Measurements from ENCODE around the gene WWTR1. TPM values are rescaled to one million over a fixed set of nuclear protein-coding genes. Genes with fewer than 3 reads are reported as not detected.

The WWTR1 gene
- total RNA-seq, 4 donors from 2014 or later = 40.3 to 80.4 (median 67.6) TPM

DNA sequence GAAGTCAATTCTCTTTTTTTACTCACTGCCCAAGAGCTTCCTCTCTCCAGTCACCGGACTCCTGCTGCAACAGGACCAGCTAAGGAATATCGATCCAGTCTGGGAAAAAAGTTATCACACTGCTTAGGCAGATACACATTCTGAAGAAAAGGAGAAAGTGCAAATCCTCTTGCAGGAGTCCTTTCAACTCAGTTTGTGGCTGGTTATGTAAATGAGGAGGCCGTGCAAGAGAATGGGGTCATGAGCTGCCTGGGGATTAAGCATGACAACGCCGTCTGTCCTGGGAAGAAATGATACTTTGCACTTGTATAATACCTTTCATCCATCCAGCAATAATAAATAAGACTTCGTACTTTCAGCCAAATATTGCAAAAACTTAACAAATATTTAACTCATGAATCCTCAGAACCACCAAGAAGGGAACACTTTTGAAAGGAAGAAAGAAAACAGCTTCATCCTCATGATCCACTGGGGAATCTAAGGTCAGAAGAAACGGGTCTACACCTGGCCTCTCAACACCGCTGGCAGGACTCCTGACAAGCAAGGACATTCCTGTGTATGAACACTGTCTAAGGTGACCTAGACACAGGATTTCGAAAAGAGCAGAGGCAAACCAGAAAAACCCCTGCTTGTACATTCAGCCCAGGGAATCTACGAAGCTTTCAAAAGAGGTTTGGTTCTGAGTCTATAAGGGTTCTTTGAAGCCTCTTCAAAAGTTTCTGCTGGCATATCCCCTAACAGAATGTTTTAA, 13.1 kb upstream of the WWTR1 start:
- intact Hi-C loops (cut with DNase I; ENCODE audit: low total_unique reads) (no loop called here), in situ Hi-C loops (cut with MboI; ENCODE audit: low pct_ligation_motif_present in 1 of 4, low pct_unique_long_range_greater_than_20kb in 1 of 4, low sequenced_read_pairs in 3 of 4) (no loop called here)

DNA sequence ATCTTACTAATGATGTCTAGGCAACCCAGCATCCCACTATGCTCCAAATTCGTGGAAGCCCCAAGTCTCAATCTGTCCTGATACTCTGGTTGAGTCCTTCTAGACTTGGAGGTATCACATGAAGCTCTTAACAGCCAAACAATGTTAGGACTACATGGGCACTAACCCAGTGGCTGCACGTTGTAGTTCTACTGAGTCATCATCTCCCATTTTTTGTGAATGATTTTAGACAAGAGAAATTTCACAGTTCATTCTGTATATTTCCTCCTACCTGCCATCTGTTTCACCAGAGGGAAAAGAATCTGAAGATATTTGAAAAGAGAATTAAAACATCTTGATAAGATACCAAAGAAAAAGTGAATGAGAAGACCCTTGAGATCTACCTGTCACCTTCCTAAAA, 9.8 kb upstream of the WWTR1 start:
- intact Hi-C loops (cut with DNase I; ENCODE audit: low total_unique reads) = no loop called here
- TF ChIP-seq POLR2AphosphoS5 (IDR thresholded peaks at IDR 0.05) (no peak), POLR2A (IDR thresholded peaks at IDR 0.05) (no peak), CTCF (IDR thresholded peaks at IDR 0.05) (no peak), EP300 (IDR thresholded peaks at IDR 0.05; ENCODE audit: low read depth) (no peak)

More for the DNA sequence above, 13.1 kb upstream of the WWTR1 start:
- Histone ChIP-seq H3K27me3 (peaks cover 3% of the 10 kb centered on the region), H3K9me3 (no peaks in the 10 kb centered on the region), H3K4me3 (no peak overlapping the region), H3K4me1 (no peaks in the 10 kb centered on the region), H3K27ac (no peak overlapping the region), H3K36me3 (no peaks in the 10 kb centered on the region)
- 65 to 74% methylated on average over 5 to 10 of the region's 10 CpGs for WGBS, 2 donors (ENCODE audit: low coverage in 1 of 2)
- no peak for TF ChIP-seq POLR2AphosphoS5 (IDR thresholded peaks at IDR 0.05)
- no peak for TF ChIP-seq POLR2A (IDR thresholded peaks at IDR 0.05)
- no peak for TF ChIP-seq CTCF (IDR thresholded peaks at IDR 0.05)
- no peak for TF ChIP-seq EP300 (IDR thresholded peaks at IDR 0.05; ENCODE audit: low read depth)
- no peak for DNase-seq

DNA sequence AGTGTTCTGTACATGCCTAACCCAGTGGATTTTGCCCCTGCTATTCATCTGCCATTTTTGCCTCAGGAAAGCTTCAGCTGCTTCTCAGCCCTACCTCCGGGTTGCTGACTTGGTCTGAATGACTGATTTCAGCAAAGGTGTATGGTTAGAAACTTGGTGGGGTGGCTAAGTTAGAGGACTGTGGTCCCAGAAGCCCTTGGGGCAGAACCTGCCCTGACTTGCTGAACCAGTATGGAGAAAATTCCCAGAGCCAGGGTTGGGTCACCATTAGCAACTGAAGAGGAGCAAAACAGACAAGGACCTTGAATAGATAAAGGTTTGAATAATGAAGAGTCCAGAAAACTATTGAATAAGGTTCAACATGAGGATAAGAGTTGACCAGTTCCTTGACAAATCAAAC, 6.1 kb upstream of the WWTR1 start:
- H3K27ac ChIP-seq = no peak overlapping the region
- TF ChIP-seq CTCF (IDR thresholded peaks at IDR 0.05) (no peak), POLR2AphosphoS5 (IDR thresholded peaks at IDR 0.05) (no peak), POLR2A (IDR thresholded peaks at IDR 0.05) (no peak), EP300 (IDR thresholded peaks at IDR 0.05; ENCODE audit: low read depth) (no peak)
- DNase-seq = no peak
- WGBS, 2 donors (ENCODE audit: low coverage in 1 of 2) = 88% methylated on average over 1 of the region's 1 CpG
- intact Hi-C loops (cut with DNase I; ENCODE audit: low total_unique reads) = no loop called here
- no peak overlapping the region for H3K4me3 ChIP-seq
- H3K36me3 ChIP-seq = no peaks in the 10 kb centered on the region
- no peaks in the 10 kb centered on the region for H3K9me3 ChIP-seq
- in situ Hi-C loops (cut with MboI; ENCODE audit: low pct_ligation_motif_present in 1 of 4, low pct_unique_long_range_greater_than_20kb in 1 of 4, low sequenced_read_pairs in 3 of 4) = no loop called here
- peaks cover 41% of the 10 kb centered on the region for H3K27me3 ChIP-seq
- H3K4me1 ChIP-seq = peaks cover 0 to 7% (median 2%) of the 10 kb centered on the region in 4 donors

More for the DNA sequence above, 9.8 kb upstream of the WWTR1 start:
- Histone ChIP-seq H3K4me1 (no peaks in the 10 kb centered on the region), H3K27ac (no peak overlapping the region), H3K9me3 (no peaks in the 10 kb centered on the region), H3K36me3 (no peaks in the 10 kb centered on the region), H3K27me3 (peaks cover 10% of the 10 kb centered on the region), H3K4me3 (no peak overlapping the region)
- DNase-seq = no peak
- in situ Hi-C loops (cut with MboI; ENCODE audit: low pct_ligation_motif_present in 1 of 4, low pct_unique_long_range_greater_than_20kb in 1 of 4, low sequenced_read_pairs in 3 of 4) = no loop called here
- WGBS, 2 donors (ENCODE audit: low coverage in 1 of 2) = 60 to 77% methylated on average over 2 of the region's 2 CpGs

- Histone ChIP-seq H3K27me3 (peaks cover 54% of the 10 kb centered on the region), H3K36me3 (no peaks in the 10 kb centered on the region), H3K9me3 (no peaks in the 10 kb centered on the region), H3K4me1 (peaks cover 0 to 16% (median 15%) of the 10 kb centered on the region in 4 donors), H3K27ac (peak overlapping the region in 1 of 4 donors; percentile 2), H3K4me3 (no peak overlapping the region)
- intact Hi-C loops (cut with DNase I; ENCODE audit: low total_unique reads) = no loop called here
- TF ChIP-seq POLR2A (IDR thresholded peaks at IDR 0.05) (no peak), CTCF (IDR thresholded peaks at IDR 0.05) (no peak), POLR2AphosphoS5 (IDR thresholded peaks at IDR 0.05) (no peak), EP300 (IDR thresholded peaks at IDR 0.05; ENCODE audit: low read depth) (no peak)
- no peak for DNase-seq
- 68 to 72% methylated on average over 4 of the region's 4 CpGs for WGBS, 2 donors (ENCODE audit: low coverage in 1 of 2)
- in situ Hi-C loops (cut with MboI; ENCODE audit: low pct_ligation_motif_present in 1 of 4, low pct_unique_long_range_greater_than_20kb in 1 of 4, low sequenced_read_pairs in 3 of 4) = no loop called here
Measured at GRCh38 chr3:149662240-149662887, 4.5 kb upstream of the WWTR1 start.
